ENCODE measurements around the gene MAPK14. TPM values are rescaled to one million over a fixed set of nuclear protein-coding genes. Genes with fewer than 3 reads are reported as not detected.
A peak's percentile ranks its signal among the peaks of the same experiment; 100 is the strongest.

Gene MAPK14
- total RNA-seq, 4 donors from 2014 or later = 44.4 to 91.7 (median 59.1) TPM

GRCh38 chr6:36150283-36150682, 122.7 kb downstream of the MAPK14 start:
- Histone ChIP-seq H3K4me1 (peaks cover 10 to 49% (median 15%) of the 10 kb centered on the region in 3 donors), H3K27me3 (no peaks in the 10 kb centered on the region), H3K27ac (peak overlapping the region in 2 of 4 donors; percentile 48 to 57), H3K36me3 (no peaks in the 10 kb centered on the region), H3K4me3 (no peak overlapping the region), H3K9me3 (no peaks in the 10 kb centered on the region)
- DNase-seq = no peak
- intact Hi-C loops (cut with DNase I) = no loop called here
- 47 to 59% methylated on average over 3 of the region's 3 CpGs for WGBS, 2 donors
- TF ChIP-seq CTCF (IDR thresholded peaks at IDR 0.05) (no peak), POLR2A (IDR thresholded peaks at IDR 0.05) (no peak)

GRCh38 chr6:36154286-36154685, 126.7 kb downstream of the MAPK14 start:
- H3K27ac ChIP-seq = peak overlapping the region in 3 of 4 donors; percentile 28 to 79 (median 73)

GRCh38 chr6:36155662-36156061, 128.1 kb downstream of the MAPK14 start:
- no peaks in the 10 kb centered on the region for H3K27me3 ChIP-seq
- H3K36me3 ChIP-seq = no peaks in the 10 kb centered on the region
- TF ChIP-seq CTCF (IDR thresholded peaks at IDR 0.05) (no peak), POLR2A (IDR thresholded peaks at IDR 0.05) (no peak)
- H3K4me3 ChIP-seq = no peak overlapping the region
- H3K27ac ChIP-seq = no peak overlapping the region
- H3K9me3 ChIP-seq = no peaks in the 10 kb centered on the region
- H3K4me1 ChIP-seq = peaks cover 0 to 33% (median 8%) of the 10 kb centered on the region in 3 donors
- intact Hi-C loops (cut with DNase I) = no loop called here
- DNase-seq = no peak
- 86 to 93% methylated on average over 2 of the region's 2 CpGs for WGBS, 2 donors

More at GRCh38 chr6:36154286-36154685, 126.7 kb downstream of the MAPK14 start:
- Histone ChIP-seq H3K9me3 (no peaks in the 10 kb centered on the region), H3K4me3 (no peak overlapping the region), H3K4me1 (peaks cover 10 to 47% (median 15%) of the 10 kb centered on the region in 3 donors), H3K27me3 (no peaks in the 10 kb centered on the region), H3K36me3 (no peaks in the 10 kb centered on the region)
- intact Hi-C loops (cut with DNase I) = no loop called here
- no peak for DNase-seq
- TF ChIP-seq POLR2A (IDR thresholded peaks at IDR 0.05) (no peak), CTCF (IDR thresholded peaks at IDR 0.05) (no peak)
- 36 to 49% methylated on average over 2 of the region's 2 CpGs for WGBS, 2 donors

GRCh38 chr6:36160147-36160760, 132.6 kb downstream of the MAPK14 start:
- Histone ChIP-seq H3K4me3 (no peak overlapping the region), H3K4me1 (no peaks in the 10 kb centered on the region), H3K36me3 (no peaks in the 10 kb centered on the region), H3K9me3 (no peaks in the 10 kb centered on the region), H3K27ac (no peak overlapping the region), H3K27me3 (no peaks in the 10 kb centered on the region)
- no peak for DNase-seq
- intact Hi-C loops (cut with DNase I) = no loop called here
- no peak for TF ChIP-seq CTCF (IDR thresholded peaks at IDR 0.05)
- no peak for TF ChIP-seq POLR2A (IDR thresholded peaks at IDR 0.05)
- WGBS, 2 donors = 93 to 98% methylated on average over 4 of the region's 4 CpGs

Other genes starting within 250 kb of the MAPK14 start
- gene CLPSL1, start 246.8 kb upstream of the MAPK14 start, total RNA-seq = not detected
- gene CLPS, start 230.5 kb upstream of the MAPK14 start, total RNA-seq = not detected
- not detected for gene LHFPL5, start 222.5 kb upstream of the MAPK14 start, total RNA-seq
- gene SRPK1, start 106.7 kb upstream of the MAPK14 start, total RNA-seq = 100 to 1,000 TPM in 2 of 4 donors, 10 to 100 TPM in 2; 66.1 to 109 (median 86.5) TPM
- under 1 TPM in 1 of 4 donors, not detected in 3; 0.19 TPM for gene SLC26A8, start 3.2 kb upstream of the MAPK14 start, total RNA-seq
- 100 to 1,000 TPM in 2 of 4 donors, 10 to 100 TPM in 2; 62.2 to 136 (median 104) TPM for gene MAPK13, start 102.7 kb downstream of the MAPK14 start, total RNA-seq
- gene BRPF3, start 168.9 kb downstream of the MAPK14 start, total RNA-seq = 10 to 100 TPM in 2 of 4 donors, 1 to 10 TPM in 2; 6.3 to 16.8 (median 9.9) TPM
- under 1 TPM in 2 of 4 donors, not detected in 2; 0.59 to 0.64 TPM for gene PNPLA1, start 242.3 kb downstream of the MAPK14 start, total RNA-seq